ENCODE results near the gene C10orf95.
"Not testable (repeated sequence)": the region's sequence is repeated elsewhere in the genome, so short reads cannot be mapped to it uniquely, and the experiment has no call there.

Gene C10orf95

GRCh38 chr10:102463983-102464382 is 12.6 kb upstream of the C10orf95 start:
- no peak for DNase-seq

GRCh38 chr10:102462512-102463054 is 11.2 kb upstream of the C10orf95 start:
- peak; percentile 37 for DNase-seq

- DNase-seq, result peak; percentile 95
These were observed 10.1 kb upstream of the C10orf95 start for GRCh38 chr10:102461187-102462054.

- no peak for DNase-seq
These were observed 9.5 kb upstream of the C10orf95 start for GRCh38 chr10:102460836-102461186.

- DNase-seq, result no peak
These were observed 7.3 kb upstream of the C10orf95 start for GRCh38 chr10:102458656-102459055.

- DNase-seq, result no peak
These were observed 6.3 kb upstream of the C10orf95 start for GRCh38 chr10:102457591-102458150.

GRCh38 chr10:102455893-102456471 is 4.6 kb upstream of the C10orf95 start:
- DNase-seq, result no peak

- DNase-seq, result not testable (repeated sequence)
These were observed 3.5 kb upstream of the C10orf95 start for GRCh38 chr10:102454662-102455487.

GRCh38 chr10:102453502-102453901 is 2.2 kb upstream of the C10orf95 start:
- DNase-seq, result peak; percentile 41

GRCh38 chr10:102452672-102453340 is 1.5 kb upstream of the C10orf95 start:
- no peak for DNase-seq

GRCh38 chr10:102450374-102451104 is 804 bp downstream of the C10orf95 start:
- DNase-seq, result peak; percentile 90

GRCh38 chr10:102450124-102450373 is 1.3 kb downstream of the C10orf95 start:
- DNase-seq, result no peak

- DNase-seq, result peak; percentile 67
These were observed 1.8 kb downstream of the C10orf95 start for GRCh38 chr10:102449321-102450123.

GRCh38 chr10:102444851-102445250 is 6.5 kb downstream of the C10orf95 start:
- no peak for DNase-seq

GRCh38 chr10:102438374-102438773 is 13.0 kb downstream of the C10orf95 start:
- no peak for DNase-seq

GRCh38 chr10:102437515-102437914 is 13.8 kb downstream of the C10orf95 start:
- no peak for DNase-seq

- no peak for DNase-seq
These were observed 15.0 kb downstream of the C10orf95 start for GRCh38 chr10:102436312-102436711.

- DNase-seq, result no peak
These were observed 15.7 kb downstream of the C10orf95 start for GRCh38 chr10:102435529-102436233.

GRCh38 chr10:102435133-102435497 is 16.2 kb downstream of the C10orf95 start:
- DNase-seq, result no peak

GRCh38 chr10:102434394-102435132 is 16.8 kb downstream of the C10orf95 start:
- no peak for DNase-seq

Measured in eye (tissue), 1 donor.